ENCODE measurements around the gene LMTK2.

Gene LMTK2

DNA sequence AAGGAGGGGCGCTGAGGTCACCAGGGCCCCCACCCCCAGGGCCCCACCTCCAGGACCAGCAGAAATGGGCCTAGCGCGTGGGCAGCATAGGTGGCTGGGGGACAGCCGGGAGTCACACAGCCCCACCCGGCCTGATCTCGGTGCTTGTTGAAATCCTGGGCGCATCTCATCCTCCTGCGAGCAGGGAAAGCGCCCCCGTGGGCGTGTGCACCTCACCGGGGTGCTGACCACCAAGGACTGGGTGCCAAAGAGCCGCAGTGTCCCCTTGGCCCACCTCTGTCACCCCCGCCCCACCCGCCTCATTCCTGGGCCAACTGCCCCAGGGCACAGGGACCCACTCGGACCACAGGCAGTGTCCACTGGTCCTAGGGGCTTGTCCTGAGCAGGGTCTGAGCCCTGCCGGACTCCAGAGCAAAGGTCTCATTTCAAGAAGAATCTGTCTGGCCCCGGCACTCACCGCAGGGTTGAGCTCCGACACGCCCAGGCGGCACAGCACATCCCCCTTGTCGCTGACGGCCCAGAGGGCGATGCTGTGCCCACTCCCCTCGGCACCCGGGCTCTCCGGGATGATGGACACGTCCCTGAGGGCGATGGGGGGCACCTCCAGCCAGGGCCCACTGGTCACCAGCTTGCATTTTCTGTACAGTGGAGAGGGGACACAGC, 116.0 kb downstream of the LMTK2 start:
- DNase-seq: no peak

DNA sequence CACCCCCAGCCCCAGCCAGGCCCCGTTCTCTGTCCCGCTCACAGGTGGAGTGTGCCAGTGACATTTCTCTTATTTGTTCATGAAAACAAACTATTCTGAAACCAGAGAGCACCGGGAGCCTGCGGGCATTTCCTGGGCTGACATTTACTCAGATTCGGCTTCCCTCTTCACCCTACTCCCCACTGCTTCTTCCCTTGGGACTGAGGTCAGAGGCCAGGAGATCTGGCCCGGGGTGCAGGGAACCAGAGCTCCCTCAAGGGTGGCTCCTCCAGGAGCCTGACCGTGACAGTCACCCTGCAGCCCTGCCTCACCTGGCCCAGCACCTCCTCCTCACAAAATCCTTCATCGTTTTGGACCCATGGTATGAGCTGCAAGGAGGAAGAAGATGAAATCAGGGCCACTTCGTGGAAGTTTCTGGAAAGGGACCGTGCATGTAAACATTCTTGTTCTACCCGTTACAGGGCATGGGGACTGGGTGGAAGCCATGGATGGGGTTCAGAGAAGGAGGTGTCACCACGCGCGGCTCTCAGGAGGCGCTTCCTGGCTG, 116.8 kb downstream of the LMTK2 start:
- no peak for DNase-seq

GRCh38 chr7:98223898-98224700, 117.4 kb downstream of the LMTK2 start:
- DNase-seq: no peak

DNA sequence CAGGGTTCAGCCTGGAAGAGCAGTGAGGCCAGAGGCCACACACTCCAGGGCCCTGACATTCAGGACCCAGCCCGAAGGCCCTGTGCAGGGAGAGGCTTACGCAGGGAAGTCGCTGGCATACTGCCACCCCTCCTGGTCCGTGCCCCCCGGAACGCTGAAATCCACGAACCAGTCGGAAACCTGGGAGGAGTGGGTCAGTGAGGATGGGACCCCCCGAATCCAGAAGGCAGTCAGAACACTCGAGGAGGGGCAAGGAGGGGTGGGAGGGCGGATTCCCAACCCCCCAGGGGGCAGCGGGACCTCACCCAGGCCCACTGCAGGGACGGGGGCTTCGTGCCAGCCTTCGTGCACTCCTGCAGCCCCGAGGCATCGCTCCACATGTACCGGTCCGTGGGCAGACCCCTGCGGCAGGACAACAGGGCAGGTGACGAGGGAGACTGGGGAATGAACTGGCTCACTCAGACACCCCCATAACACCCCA, 118.1 kb downstream of the LMTK2 start:
- no peak for DNase-seq

DNA sequence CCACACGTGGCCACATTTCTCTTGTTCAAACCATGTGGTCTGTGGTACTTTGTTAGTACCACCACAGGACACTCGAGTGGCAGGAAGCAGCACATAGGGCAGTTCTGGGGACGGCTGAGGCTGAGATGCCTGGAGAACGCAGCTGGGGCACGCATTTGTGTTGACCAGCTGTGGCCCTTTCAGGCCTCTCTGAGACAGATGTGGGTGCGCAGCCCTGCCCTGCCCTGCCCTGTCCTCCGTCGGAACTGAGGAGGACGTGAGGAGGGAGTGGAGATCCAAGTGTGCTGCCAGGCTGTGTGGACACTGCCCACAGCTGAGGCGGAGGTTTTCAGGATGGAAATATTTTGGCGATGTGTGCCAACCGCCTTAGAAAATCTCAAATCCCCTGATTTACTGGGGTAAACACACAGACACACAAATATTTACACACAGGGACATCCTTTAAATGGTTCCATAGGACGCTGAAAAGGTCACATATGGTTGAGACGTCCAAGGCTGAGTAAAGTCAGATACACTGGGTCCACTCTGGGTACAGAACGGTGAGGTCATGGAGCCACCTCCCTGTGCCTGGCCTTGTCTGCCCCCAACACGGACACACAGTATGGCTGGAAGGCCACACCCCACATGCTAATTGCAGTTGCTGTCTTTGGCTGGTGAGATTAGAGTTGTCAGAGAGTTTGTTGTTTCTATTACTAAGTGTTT, 119.4 kb downstream of the LMTK2 start:
- no peak for DNase-seq

DNA sequence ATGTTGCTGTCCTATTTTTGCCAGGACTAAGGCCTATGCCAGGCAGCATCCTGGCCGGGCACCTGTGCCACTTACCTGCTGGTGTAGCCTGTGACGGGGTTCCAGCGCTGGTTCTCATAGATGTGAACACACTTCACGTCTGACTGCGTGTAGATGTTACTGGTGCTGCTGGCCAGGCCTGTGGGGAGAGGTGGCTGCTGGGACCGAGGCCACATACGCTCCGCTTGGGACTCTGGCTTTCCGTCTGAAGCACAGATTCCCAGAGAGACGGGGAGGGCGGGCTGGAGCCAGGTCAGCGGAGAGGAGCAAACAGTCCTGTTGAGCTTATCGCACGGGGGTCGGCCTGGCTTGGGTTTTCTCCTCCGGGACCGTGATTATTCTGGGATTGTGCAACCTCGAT, 121.3 kb downstream of the LMTK2 start:
- no peak for DNase-seq

DNA sequence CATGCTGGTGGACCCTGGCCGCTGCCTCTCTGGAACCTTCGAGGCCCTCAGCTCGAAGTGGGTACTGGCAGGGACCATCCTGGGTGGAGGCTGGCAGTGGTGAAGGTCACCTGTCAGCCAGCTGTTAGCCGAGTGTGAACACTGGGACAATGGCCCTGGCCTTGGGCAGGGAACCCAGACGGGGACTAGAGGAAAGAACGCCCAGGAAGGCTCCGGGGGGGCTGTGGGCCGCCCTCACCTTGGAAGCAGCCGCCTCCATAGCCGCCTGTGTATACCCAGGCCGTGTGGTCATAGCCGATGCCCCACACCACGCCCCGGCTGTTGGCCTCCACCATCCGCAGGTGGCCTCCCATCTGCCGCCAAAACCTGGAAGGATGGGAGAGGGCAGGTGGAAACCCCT, 122.1 kb downstream of the LMTK2 start:
- DNase-seq: no peak

DNA sequence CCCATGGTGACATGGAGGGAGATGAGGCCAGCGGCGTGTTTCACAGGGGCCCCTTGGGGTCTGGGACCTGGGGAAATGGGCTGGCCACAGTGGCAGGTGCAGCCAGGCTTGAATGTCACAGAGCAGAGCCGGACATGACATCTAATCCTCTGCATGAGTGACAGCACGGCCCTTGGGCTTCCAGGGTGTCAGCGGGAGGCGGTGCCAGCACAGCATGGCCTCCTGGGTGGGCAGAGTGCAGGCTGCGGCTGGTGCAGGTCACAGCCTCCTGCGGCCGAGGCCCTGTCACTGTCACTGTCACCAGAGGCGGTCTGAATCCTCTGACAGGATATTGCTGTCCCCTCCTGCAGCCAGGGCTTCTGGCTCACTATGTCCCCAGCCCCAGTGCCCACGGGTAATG, 122.8 kb downstream of the LMTK2 start:
- no peak for DNase-seq

DNA sequence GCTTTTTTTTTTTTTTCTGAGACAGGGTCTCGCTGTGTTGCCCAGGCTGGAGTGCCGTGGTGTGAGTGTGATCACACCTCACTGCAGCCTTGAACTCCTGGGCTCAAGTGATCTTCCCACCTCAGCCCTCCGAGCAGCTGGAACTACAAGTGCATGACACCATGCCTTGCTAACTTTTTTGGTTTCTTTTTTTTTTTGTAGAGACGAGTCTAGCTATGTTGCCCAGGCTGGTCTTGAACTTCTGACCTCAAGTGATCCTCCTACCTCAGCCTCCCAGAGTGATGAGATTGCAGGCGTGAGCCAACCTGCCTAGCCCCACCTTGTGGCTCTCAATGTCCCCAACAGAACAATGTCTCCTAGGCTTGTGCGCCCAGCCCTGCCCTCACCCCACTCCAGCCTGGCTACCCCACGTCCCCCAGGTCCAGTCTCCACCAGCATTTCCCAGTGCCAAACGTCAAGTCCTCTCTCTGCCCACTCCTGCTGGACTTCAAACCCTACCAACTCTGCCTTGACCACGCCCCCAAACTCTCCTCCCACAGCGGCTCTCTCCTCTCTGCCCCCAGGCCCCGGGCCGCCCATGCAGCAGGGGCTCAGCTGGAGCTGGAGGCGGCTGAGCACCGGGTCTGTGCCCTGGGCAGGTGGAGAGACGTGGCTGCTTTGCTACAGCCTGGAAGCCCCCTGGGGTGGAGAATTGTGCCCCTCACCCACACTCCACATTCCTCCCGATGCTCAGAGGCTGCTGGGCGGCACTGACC, 123.5 kb downstream of the LMTK2 start:
- no peak for DNase-seq

DNA sequence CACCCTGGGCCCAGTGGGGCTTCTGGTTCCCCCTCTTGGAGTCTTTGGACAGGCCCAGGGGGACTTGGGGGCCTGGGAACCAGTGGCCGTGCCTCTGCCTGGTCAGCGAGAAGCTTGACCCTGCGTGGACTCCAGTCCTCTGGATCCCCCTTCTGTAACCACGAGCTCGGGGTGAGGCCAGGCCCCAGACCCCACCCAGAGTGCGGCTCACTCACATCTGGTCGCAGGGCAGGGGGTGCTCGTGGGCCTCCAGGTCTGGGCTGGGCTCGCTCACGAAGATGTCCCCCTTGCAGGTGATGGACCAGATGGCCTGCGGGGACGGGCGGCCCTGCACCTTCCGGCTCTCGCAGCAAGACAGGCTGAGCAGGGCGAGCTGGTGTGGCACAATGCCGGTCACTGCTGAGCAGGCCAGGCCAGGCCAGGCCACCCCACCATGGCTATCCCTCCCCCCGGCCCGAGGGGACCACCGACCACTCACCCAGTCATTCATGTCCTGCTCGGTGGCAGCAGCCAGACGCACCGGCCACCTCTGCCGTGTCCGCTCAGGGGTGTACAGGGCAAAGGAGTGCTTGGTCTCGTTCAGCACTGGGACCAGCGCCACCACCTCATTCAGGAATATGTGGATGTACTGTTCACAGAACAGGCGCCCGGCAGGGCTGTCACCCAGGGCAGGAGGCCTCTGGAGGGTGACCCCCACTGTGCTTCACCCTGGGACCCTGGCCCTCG, 124.2 kb downstream of the LMTK2 start:
- DNase-seq: no peak

GRCh38 chr7:98231493-98232262, 125.0 kb downstream of the LMTK2 start:
- DNase-seq: no peak

DNA sequence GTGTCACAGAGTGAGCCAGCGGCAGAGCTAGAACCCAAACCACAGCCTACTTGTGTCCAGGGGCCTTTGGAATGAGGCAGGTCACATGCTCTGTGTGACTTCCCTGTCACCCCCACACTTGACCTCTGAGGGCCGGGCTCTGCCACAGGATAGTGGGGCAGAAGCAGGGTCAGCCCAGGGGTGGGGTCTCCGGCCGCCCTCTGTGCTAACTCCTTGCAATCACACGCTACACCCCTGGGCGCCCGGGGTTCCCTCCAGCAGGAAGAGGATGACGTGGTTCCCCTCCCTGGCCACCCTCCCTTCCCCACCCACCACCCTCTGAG, 125.6 kb downstream of the LMTK2 start:
- no peak for DNase-seq

DNA sequence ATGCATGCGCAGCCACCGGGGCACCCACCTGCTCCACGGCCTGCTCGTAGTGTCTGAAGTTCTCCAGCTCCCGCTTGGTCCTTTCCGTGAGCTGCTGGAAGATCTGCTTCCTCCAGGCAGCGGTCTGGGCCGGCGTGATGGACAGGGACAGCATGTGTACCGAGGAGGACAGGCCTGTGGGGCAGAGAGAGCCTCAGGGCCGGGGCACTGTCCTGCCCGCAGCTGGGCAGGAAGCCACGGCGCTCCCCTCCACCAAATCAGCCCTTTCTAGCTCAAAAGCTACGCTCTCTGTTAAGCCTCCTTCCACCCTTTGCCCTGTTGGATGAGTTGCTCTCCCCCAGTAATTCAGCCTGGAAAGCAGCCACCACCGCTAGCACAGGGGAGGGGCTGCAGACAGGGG, 126.1 kb downstream of the LMTK2 start:
- DNase-seq: no peak

DNA sequence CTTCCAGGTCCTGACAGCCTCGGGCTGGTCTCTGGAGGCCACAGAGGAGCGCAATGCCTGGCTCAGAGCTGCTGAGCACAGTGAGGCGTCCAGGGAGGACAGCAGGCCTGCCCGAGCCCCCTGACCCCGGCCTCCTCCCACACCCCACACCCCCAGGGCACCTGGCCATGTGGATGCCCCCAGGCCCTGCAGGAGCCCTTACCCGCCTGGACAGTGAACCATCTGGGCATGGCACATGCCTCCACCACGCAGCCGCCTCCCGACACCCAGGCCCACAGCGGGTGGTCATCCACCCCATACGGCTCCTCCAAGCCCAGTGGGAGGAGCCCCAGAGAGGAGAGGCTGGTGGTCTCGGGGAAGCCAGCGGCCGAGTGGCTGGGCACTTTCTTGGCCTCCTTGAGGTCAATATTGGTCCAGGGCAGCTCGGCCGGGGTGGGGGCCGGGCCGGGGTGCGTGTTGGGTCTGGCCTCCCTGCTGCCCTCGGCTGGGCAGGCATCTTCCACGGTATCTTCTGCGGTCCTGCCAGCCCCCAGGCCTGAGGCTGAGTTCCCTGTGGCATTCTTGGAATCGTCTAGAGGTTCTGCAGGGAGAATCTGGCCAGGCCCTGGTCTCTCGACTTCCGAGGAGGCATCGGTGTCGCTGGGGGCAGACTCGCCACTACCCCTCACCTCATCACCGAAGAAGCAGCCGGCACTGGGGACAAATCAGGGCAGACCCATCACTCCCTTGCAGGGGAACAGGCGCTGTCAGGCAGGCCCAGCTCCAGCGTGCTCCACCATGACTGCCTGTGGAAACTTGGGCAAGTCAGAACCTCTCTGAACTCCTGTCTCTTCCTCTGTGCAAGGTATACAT, 126.8 kb downstream of the LMTK2 start:
- DNase-seq: no peak

- DNase-seq: no peak
Measured at GRCh38 chr7:98234429-98235147, 127.9 kb downstream of the LMTK2 start.

- no peak for DNase-seq
Measured at GRCh38 chr7:98235901-98236300, 129.2 kb downstream of the LMTK2 start.

- no peak for DNase-seq
Measured at GRCh38 chr7:98236355-98237185, 129.9 kb downstream of the LMTK2 start.

DNA sequence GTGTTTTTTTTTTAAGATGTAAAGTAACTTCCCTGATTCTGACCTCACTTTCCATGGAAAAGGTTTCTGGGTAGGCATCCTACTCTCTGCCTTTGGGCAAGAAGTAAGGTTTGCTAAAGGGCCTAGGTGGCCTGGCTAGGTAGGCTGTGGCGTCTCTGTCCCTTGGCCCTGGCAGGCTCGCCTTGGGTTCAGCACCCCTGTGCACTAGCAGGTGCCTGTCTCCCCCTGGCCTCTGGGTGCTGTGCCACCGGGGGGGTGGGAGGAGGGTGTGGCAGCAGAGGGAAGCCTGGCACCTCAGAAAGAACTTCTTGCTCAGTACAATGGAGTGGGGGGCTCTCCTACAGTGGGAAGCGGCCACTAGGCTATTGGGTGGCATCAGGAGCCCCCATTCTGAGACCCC, 131.4 kb downstream of the LMTK2 start:
- no peak for DNase-seq

- no peak for DNase-seq
Measured at GRCh38 chr7:98238976-98239375, 132.3 kb downstream of the LMTK2 start.
